NCI-H446 (cell line): Measurements from ENCODE around the gene TTC9.
A peak's percentile ranks its signal among the peaks of the same experiment; 100 is the strongest.
"Not testable (repeated sequence)": the region's sequence is repeated elsewhere in the genome, so short reads cannot be mapped to it uniquely, and the experiment has no call there.

Source experiments
- DNase-seq, 2 experiments: peaks; one replicate each; lab custom pipeline; 2025; lab: John Stamatoyannopoulos, UW

Gene TTC9

DNA sequence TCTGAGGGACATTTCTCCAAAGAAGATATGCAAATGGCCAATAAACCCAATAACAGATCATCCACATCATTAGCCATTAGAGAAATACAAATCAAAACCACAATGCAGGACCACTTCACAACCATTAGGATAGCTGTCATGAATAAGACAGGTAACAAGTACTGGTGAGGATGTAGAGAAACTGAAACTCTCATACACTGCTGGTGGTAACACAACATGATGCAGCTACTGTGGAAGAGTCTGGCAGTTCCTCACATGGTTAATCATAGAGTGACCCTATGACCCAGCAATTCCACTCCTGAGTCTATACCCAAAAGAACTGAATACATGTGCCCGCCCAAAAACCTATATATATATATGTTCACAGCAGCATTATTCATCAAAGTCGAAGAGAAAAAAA, 39.0 kb downstream of the TTC9 start:
- DNase-seq, result no peak

DNA sequence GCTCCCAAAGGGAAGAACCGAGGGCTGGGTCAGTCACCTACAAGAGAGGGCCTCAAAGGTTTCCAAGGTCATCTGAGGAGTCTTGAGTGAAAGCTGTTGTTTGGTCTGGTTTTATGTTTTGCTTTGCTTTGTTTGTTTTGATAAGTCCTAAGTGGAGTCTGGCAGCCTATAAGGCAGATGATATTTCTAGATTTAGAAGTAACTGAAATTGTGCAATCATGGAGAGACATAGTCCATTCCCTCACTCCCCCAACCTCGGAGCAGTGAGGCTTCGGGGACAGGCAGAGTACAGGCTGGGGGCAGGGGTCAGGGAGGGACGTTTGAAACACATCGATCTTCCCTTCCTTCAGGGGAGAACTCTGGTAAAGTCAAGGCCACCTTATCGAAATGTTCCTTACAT, 42.3 kb downstream of the TTC9 start:
- DNase-seq, result no peak

DNA sequence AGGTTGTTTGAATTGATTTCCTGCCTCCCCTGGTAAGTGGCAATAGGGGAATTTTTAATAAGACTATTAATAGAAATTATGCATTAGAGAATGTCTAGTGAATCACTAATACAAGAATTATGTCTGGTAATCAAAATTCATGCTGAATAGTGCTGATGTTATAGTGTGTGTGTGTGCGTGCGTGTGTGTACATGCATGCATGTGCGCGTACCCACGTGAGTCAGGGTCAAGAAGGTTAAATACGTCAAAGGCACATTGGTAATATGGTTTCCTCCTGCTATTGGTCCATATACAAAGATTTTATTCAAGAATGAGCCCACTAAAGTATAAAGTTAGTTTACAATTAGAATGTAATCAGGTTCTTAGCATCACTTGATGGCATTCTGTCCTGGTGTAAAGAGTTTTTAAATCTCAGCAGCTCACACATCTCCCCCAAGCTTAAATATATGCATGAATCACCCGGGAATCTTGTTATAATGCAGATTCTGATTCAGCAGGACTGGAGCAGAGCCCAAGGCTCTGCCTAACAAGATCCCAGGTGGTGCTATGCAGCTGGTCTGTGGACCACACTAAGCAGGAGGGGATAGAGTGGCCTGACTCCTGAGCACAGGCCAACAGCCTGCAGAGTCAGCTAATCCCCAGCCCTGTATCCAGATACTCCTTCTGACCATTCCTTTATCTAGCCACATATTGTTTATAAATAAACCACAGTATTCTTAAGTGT, 43.9 kb downstream of the TTC9 start:
- no peak for DNase-seq

DNA sequence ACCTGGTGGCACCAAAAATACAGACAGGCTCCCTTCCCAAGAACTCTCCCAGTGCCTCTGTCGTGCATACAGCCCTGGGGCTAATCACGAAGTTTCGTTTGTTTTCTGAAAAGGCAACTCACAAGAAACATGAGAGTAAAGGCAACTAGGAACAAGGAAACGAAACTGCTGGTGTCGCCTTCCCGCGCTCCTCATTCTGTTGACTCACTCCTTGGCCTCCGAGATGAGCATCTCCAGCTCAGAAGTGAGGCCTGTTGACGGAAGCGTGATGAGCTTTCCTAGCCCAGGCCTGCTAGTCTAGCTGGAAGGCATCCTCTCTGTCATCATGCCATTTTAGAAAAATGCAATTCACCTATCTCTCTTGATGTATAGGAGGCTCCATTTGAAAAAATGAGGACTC, 50.5 kb downstream of the TTC9 start:
- no peak for DNase-seq

DNA sequence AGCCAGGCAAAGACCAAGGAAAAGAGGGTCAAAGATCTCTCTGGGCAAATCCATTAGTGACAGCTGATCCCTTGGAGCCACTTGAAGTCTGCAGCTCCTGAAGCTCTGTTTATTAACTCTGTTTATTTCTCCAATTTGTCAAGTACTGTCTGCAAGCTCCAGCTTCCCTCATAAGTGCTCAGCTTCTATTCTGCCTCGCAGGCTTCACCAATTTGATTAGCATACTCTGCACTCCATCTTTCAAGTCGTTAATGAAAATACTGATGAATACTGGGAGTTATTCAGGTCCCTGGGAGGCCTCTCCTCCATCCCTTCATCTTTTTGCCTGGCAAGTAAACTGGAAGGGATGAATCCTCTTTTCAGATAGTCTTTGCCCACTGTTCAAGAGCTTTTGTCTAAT, 54.3 kb downstream of the TTC9 start:
- DNase-seq, result no peak

DNA sequence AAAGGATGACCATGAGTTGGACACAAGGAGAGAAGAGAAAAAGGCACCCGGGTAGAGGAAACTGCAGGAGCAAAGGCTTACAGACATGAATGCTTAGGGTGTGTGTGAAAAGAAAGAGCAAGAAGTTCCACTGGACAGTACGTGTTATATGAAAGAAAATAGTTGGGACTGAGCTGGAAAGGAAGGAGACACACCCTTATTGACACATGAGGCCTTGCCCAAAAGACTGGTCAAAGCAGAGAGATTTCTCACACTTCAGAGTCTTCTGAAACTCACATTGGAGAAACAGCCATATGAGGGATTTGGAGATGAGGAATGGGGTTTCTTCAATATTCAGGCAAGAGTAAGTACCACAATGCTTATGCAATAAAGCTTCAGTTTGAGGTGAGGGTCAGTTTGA, 56.0 kb downstream of the TTC9 start:
- DNase-seq, result no peak

DNA sequence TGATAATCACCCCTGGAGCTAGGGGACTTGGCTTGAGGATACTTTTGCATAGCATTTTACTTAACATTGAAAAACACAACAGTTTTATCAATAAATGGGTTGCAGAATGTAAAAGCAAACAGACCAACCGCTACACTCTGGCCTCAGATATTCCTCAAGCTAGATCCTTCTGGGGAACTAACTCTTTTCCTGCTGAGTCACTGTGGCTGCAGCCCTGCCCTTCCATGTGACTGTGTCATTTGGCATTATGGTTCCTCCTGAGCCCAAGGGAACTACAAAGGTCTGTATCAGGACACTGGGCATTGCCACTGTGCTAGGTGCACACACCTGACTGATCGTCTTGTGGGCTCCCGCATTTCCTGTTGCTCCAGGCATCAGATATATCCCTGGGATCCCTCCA, 56.6 kb downstream of the TTC9 start:
- no peak for DNase-seq

DNA sequence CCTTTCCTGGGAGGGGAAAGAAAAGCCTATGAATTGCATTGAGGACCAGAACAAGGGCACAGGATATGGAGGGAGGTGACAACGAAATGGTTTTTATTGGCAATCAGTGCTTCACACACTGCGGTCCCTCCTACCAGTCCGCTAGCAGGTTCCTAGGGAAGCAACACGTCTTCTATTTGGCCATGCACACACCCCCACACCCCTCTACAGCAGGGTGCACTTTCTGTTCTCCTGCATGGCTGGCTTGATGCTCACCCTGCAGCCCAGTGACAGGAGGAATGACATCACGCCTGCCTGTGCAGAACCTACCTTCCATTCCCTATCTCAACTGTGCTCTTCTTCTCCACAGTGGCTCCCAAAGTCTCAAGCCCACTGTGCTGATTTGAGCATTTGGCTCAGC, 57.9 kb downstream of the TTC9 start:
- DNase-seq, result no peak

DNA sequence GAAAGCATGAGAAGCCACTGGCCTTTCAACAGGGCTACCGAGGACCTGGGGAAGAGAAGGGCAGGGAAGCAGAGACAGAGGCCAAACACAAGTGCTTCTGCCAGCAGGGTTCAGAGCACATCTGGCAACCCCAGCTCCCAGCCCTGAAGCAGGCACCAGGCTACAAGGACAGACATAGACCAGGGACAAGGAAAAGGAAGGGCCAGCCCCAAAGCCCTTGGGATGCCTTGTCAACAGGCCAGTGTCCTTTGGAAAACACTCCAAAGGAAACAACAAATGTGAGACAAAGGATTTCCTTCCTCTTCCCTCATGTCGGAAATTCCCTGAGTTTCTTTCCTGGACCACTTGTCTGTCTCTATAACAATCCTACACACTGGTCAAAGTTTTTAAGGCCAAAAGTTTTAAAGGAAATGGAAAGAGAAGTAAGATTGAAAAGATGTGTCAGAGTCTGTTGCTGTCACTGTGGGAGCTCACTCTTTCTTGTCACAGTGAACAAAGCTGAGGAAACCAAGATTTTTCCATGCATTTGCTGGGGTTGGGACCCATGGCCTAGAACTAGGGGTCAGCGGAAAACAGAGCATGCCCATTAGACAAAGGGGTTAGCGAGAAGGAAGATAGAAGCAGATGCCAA, 59.4 kb downstream of the TTC9 start:
- DNase-seq, result no peak

DNA sequence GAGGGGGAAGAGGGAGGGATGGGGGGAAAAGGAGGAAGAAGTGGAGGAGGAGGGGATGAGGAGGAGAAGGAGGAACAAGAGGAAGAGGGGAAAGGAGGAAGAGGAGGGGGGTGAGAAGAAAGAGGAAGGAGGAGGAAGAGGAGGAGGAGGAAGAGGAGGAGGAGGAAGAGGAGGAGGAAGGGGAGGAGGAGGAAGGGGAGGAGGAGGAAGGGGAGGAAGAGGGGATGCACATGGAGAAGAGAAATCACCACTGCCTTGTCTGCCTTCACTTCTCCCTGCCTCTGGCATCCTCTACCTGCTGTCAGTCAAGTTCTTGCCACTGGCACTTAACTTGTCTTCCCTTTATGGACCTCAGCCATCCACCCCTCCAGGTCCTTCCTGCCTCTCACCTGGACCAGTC, 59.9 kb downstream of the TTC9 start:
- no peak for DNase-seq

DNA sequence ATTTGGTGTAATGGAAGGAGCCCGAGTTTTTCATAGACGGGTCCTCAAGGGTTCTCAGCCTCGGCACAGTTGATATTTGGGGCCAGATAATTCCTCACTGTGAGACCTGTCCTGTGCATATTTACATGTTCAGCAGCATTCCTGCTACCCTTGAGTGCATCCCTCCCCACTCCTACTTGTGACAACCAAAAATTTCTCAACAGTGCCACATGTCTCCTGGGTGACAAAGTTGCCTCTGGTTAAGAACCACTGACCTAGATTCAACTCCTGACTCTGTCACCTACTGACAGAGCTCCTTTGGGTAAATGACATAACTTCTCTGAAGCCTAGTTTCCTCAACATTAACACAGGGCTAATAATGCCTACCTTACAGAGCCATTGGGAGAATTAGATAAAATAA, 60.4 kb downstream of the TTC9 start:
- no peak for DNase-seq

DNA sequence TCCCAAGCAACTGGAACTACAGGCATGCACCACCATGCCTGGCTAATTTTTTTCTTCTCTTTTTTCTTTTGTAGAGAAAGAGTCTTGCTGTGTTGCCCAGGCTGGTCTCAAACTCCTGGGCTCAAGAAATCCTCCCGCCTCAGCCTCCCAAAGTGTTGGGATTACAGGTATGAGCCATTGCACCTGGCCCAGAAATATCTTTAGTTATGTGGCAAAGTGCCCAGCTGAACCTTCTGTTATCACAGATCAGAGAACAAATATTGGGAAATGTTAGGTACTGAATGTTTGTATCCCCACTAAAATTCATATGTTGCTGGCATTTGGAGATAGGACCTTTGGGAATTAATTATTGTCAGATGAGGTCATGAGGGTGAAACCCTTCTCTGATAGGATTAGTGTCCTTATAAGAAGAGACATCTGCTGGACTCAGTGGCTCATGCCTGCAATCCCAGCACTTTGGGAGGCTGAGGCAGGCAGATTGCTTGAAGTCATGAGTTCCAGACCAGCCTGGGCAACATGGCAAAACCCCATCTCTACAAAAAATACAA, 62.0 kb downstream of the TTC9 start:
- DNase-seq, result not testable (repeated sequence)

DNA sequence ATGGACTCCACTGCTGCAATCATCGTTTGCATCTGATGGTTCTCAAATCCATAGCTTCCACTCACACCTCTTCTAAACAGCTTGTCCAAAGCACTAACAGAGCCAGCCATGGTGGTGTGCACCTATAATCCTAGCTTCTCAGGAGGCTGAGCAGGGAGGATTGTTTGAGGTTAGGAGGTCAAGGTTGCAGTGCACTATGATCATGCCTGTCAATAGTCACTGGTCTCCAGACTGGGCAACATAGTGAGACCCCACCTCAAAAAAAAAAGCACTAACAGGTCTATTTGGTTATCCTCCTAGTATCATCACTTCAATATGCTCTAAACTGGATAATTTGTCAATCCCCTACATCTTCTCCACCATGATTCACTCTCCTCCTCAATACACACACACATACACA, 63.2 kb downstream of the TTC9 start:
- DNase-seq, result no peak

DNA sequence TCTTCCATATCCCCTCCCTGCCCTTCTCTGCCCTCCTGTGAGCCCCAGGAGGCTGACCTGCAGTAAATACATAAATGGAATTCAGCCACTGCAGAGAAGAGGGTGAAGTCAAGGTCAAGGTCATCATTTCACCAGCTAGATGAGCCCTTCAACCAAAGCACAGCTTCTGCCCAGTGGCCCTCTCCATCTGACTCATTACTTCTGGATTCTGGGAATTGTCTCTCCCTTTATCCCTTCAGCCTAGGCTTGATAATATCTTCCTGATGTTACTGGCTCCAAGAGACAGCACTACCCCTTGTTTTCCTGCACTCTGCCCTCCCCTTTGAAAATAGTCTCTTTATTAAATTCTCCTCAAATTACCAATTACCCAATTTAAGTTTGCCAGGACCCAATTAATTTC, 64.5 kb downstream of the TTC9 start:
- no peak for DNase-seq

DNA sequence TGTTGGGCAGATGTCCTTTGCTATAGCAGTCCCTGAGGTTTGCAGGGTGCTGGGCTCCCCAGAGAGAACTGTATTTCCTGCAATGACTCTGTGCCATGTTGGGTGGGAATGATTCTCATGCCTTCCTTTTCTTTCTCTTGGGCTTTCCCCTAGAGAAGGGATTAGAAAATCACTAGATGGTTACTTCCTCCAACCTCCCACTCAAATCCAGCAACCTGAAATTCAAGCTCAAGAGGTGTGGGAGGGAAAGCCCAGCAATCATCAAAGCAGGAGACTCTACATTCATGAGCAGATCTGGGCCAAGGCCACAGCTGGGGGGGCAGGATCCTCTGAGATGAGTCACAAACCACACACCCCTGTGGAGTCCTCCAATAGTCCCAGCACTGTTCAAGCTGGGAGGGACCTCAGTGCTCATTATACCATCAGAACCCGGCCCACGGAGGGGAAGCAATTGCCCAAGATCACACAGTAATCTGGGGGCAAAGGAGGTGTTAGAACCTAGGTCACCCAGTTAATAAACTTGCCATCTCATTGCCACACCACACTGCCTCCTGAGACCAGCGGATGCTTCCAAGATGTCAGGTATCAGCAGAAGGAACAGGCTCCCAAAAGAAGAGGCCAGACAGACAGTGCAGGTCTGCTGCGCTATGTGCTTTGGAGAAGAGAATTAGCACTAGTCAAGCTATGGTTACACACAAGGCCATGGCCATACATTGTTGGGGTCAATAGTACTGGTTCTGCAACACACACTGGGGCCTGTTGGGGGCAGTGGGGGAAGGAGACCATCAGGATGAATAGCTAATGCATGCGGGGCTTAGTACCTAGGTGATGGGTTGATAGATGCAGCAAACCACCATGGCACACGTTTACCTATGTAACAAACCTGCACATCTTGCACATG, 65.7 kb downstream of the TTC9 start:
- DNase-seq, result peak in 1 of 2 experiments; percentile 8

DNA sequence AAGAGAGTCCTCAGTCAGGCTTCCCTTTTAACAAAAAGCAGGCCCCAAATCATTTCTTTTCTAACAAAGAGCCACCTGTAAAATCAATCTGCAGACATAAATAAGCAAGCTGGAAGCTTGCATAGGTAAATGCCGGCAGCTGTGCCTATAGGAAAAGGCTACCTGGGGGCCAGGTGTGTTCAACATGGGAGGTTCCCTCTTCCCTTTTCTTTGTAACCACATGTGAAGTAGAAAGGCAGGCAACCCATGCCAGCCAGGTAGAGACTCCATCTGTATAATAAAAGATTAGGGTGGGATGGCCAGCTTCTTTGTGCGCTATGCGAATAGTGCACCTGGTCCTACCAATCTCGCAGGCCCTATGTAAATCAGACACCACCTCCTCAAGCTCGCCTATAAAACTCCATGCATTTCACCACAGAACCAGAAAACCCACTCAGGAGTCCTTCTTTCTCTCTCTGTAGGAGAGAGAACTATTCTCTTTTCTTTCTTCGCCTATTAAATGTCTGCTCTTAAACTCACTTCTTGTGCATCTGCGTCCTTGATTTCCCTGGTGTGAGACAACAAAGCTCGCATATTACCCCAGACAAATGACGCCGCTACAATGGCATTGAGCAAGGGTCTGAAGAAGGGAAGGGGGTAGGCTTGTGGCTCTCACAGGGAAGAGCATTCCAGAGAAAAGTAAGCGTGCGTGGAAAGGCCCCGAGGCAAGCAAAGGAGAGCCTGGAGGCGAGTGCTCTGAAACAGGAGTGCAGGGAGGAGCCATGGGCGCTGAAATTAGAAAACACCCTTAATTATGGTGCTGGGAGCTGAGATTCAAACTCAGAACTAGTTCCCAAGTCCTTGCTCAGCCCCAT, 67.2 kb downstream of the TTC9 start:
- DNase-seq, result no peak

DNA sequence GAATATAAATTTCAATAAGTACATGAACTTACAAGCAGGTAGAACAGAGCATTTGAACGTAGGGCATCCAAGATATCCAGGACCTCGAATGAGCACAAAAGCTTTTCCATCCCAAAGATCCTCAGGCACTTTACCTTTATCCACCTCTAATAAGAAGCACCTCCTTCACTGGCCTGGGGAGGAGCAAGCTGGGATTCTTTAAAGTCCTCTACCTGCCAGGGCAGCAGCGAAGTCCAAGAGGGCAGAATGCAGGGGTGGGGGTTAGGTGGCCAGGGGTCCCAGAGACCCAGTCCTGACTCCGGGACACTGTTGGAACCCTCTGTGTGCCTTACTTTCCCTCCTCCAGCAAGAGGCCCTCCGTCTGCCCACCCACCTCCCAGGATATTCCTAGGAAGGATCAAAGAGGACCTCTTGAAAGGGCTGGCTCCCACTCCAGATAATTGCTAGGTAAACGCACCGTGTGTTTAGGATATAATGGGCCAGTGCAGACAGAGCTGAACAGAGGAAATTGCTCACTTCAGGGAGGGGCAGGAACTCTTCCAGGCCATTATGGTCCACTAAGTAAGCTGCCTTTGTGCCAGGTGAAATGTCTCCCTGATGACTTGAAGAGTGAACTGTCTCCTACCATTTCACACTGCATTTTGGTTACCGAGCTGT, 68.1 kb downstream of the TTC9 start:
- no peak for DNase-seq

DNA sequence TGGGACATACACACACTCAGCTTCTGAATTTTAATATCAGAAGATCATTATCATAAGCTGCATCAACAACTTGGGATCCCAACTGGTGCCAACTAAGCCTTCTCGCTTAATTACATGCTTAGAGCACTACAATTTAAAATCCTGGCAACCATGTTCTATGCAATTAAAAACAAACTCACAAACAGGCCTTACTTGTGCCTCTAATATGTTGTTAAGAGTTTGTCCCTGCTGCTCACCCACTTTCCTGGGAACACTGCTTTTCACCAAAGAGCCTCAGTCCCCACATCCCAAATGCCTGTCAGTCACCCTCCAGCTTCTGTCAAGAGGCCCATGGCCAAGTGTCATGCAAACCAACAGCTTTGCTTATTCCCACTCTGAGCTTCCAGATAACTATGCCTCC, 69.7 kb downstream of the TTC9 start:
- DNase-seq, result no peak

DNA sequence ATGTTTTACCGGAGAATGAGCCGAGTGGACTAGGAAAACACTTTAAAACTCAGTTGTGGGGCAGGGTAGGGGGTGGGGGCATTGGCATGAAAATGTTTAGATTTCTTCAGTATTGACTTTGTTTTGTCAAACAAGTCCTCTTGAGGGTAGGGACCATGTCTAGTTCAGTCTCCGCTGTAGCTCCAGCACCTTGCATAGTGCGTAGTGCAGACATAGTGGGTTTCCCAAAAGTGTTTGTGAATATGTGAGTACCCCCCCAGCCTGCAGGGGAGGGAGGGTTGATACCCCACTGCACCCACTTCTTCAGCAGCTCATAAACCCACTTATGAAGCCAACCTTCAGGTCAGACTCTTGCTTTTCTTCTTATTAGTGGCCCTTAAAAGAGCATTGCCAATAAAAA, 71.4 kb downstream of the TTC9 start:
- no peak for DNase-seq

DNA sequence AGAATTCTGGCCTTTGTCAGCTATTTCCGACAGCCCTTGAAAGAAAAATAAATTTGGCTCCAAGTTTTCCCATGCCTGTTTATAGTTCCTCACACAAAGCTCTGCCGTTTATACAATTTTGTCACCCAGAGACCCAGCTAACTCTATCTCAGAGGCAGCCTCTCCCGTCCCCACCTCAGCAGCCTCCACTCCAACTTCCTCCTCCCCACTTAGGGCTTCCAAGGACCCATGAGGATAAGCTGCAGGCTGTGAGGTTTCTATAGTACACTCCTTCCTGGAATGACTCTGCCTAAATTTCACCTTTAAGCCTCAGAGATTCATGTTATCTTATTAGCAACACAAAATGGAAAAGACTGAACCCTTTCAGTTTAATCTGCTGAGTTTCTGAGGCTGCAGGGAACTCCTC, 71.8 kb downstream of the TTC9 start:
- DNase-seq, result no peak

DNA sequence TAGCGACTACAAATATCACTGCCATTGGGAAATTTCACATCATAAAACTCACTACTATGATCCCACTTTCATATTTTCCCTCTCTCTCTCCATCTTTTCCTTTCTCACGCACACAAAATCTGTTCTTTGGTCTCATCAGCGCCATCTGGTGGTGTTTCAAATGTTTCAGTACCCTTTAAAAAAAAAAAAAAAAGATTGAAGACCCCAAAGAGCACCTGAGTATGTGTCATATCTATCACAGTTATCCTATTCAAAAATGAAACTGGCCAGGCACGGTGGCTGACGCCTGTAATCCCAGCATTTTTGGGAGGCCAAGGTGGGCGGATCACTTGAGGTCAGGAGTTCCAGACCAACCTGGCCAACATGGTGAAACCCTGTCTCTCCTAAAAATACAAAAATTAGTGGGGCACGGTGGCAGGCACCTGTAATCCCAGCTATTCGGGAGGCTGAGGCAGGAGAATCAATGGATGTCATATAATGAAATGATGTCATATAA, 72.4 kb downstream of the TTC9 start:
- DNase-seq, result peak; percentile 68
